Thyroid gland (tissue), 4 donors: Measurements from ENCODE around the gene C10orf71.

Source experiments
- CTCF ChIP-seq, 6 experiments: fragments of 200-600 bp in 3 of 6; fragments of 450-650 bp in 3 of 6; sonication (generic) in 3 of 6; IDR thresholded peaks; one replicate each; pipeline ENCODE4 v1.5.1; 2016 to 2019; ENCODE audit warnings: antibody characterized with exemption in 6 of 6, mild to moderate bottlenecking in 2 of 6, inconsistent platforms in 1 of 6, moderate library complexity in 1 of 6
- POLR2A ChIP-seq, 2 donors: fragments of 450-650 bp; IDR thresholded peaks; one replicate each; pipeline ENCODE4 v1.6.1; 2017; ENCODE audit warnings: antibody characterized with exemption in 2 of 2, mild to moderate bottlenecking in 2 of 2, moderate library complexity in 1 of 2

GRCh38 chr10:49308881-49309280 is 9.9 kb downstream of the C10orf71 start:
- no peak for TF ChIP-seq CTCF (IDR thresholded peaks at IDR 0.05)
- no peak for TF ChIP-seq POLR2A (IDR thresholded peaks at IDR 0.05)
